Loucy (cell line): ENCODE results near the gene HOGA1.
"Not testable (repeated sequence)": the region's sequence is repeated elsewhere in the genome, so short reads cannot be mapped to it uniquely, and the experiment has no call there.

Experiments
- H2AFZ ChIP-seq: fragments of 200-600 bp; sonication (generic); 2 replicates; pipeline ENCODE4 v1.6.0; 2016; ENCODE audit warnings: antibody characterized with exemption, mild to moderate bottlenecking, low read length, moderate library complexity
- H3F3A ChIP-seq: fragments of 200-600 bp; 2 replicates; pipeline ENCODE4 v1.6.0; 2016; ENCODE audit warnings: antibody characterized with exemption, low read depth, mild to moderate bottlenecking
- H3K27me3 ChIP-seq: fragments of 200-600 bp; sonication (generic); 2 replicates; pipeline ENCODE4 v1.6.1; 2014; ENCODE audit warnings: low read length, mild to moderate bottlenecking; ENCODE audit not compliant: insufficient read depth, poor library complexity, severe bottlenecking
- H3K36me3 ChIP-seq: fragments of 200-600 bp; sonication (generic); 2 replicates; pipeline ENCODE4 v1.6.1; 2016; ENCODE audit warnings: low read length; ENCODE audit not compliant: insufficient read depth
- H3K4me1 ChIP-seq: fragments of 200-600 bp; sonication (generic); 2 replicates; pipeline ENCODE4 v1.5.1; 2014; ENCODE audit warnings: low read length, mild to moderate bottlenecking; ENCODE audit not compliant: insufficient read depth, poor library complexity, severe bottlenecking
- H3K4me2 ChIP-seq: fragments of 200-600 bp; sonication (generic); 2 replicates; pipeline ENCODE4 v1.6.0; 2014; ENCODE audit warnings: antibody characterized with exemption, low read length, low read depth, mild to moderate bottlenecking; ENCODE audit not compliant: poor library complexity, severe bottlenecking
- H3K4me3 ChIP-seq: fragments of 200-600 bp; sonication (generic); 2 replicates; pipeline ENCODE4 v1.5.1; 2014; ENCODE audit warnings: low read length, mild to moderate bottlenecking, mixed read lengths; ENCODE audit not compliant: poor library complexity, severe bottlenecking
- H3K79me2 ChIP-seq: fragments of 200-600 bp; sonication (generic); 2 replicates; pipeline ENCODE4 v1.6.1; 2014; ENCODE audit warnings: low read length; ENCODE audit not compliant: insufficient read depth
- H3K9ac ChIP-seq: fragments of 200-600 bp; sonication (generic); 2 replicates; pipeline ENCODE4 v1.6.0; 2014; ENCODE audit warnings: mild to moderate bottlenecking, low read depth, low read length, moderate library complexity; ENCODE audit not compliant: poor library complexity, severe bottlenecking
- H3K9me2 ChIP-seq: fragments of 200-600 bp; sonication (generic); replicated peaks from 2 replicates; pipeline ENCODE4 v1.6.1; 2016; ENCODE audit warnings: low read depth, low read length, mixed read lengths
- H3K9me3 ChIP-seq: fragments of 200-600 bp; sonication (generic); 2 replicates; pipeline ENCODE4 v1.6.1; 2014; ENCODE audit warnings: mild to moderate bottlenecking, antibody characterized with exemption, low read length, low read depth; ENCODE audit not compliant: insufficient read depth
- H4K20me1 ChIP-seq: fragments of 200-600 bp; sonication (generic); 2 replicates; pipeline ENCODE4 v1.6.0; 2014; ENCODE audit warnings: antibody characterized with exemption, low read length, mild to moderate bottlenecking; ENCODE audit not compliant: insufficient read depth, poor library complexity, severe bottlenecking
- CTCF ChIP-seq: fragments of 200-600 bp; sonication (generic); conservative IDR thresholded peaks from 2 replicates; pipeline ENCODE4 v1.5.1; 2014; ENCODE audit warnings: mild to moderate bottlenecking, antibody characterized with exemption, low read length
- EZH2phosphoT487 ChIP-seq: fragments of 200-600 bp; IDR thresholded peaks from 2 replicates; pipeline ENCODE4 v1.6.1; 2018; ENCODE audit warnings: antibody characterized with exemption, mild to moderate bottlenecking, moderate library complexity, borderline replicate concordance

Gene HOGA1

GRCh38 chr10:97644936-97645335 is 60.7 kb downstream of the HOGA1 start:
- no peak overlapping the region for H3K4me3 ChIP-seq
- H3K9ac ChIP-seq, result no peak overlapping the region
- TF ChIP-seq CTCF, result no peak
- TF ChIP-seq EZH2phosphoT487, result no peak
- H3K27me3 ChIP-seq, result no peaks in the 10 kb centered on the region
- no peak overlapping the region for H2AFZ ChIP-seq
- H4K20me1 ChIP-seq, result peaks cover 10% of the 10 kb centered on the region
- H3K9me3 ChIP-seq, result no peaks in the 10 kb centered on the region
- peaks cover 31% of the 10 kb centered on the region for H3K4me1 ChIP-seq
- H3K4me2 ChIP-seq, result no peak overlapping the region
- no peaks in the 10 kb centered on the region for H3K9me2 ChIP-seq
- H3K79me2 ChIP-seq, result peaks cover 28% of the 10 kb centered on the region
- H3F3A ChIP-seq, result no peaks in the 10 kb centered on the region
- H3K36me3 ChIP-seq, result no peaks in the 10 kb centered on the region; the same call in 1 of the 2 replicates

- Histone ChIP-seq H3F3A (no peaks in the 10 kb centered on the region), H3K79me2 (peaks cover 15% of the 10 kb centered on the region), H3K4me1 (peaks cover 19% of the 10 kb centered on the region)
Measured at GRCh38 chr10:97647556-97647955, 63.4 kb downstream of the HOGA1 start.

GRCh38 chr10:97648562-97649404 is 64.6 kb downstream of the HOGA1 start:
- no peak for TF ChIP-seq EZH2phosphoT487

More at GRCh38 chr10:97647556-97647955, 63.4 kb downstream of the HOGA1 start:
- no peak overlapping the region for H3K9ac ChIP-seq
- H3K4me2 ChIP-seq, result no peak overlapping the region
- H3K27me3 ChIP-seq, result no peaks in the 10 kb centered on the region
- H2AFZ ChIP-seq, result no peak overlapping the region
- H3K9me2 ChIP-seq, result no peaks in the 10 kb centered on the region
- H4K20me1 ChIP-seq, result no peaks in the 10 kb centered on the region
- peaks cover 16% of the 10 kb centered on the region; the same call in 1 of the 2 replicates for H3K36me3 ChIP-seq
- TF ChIP-seq EZH2phosphoT487 (no peak), CTCF (no peak)
- H3K9me3 ChIP-seq, result no peaks in the 10 kb centered on the region
- H3K4me3 ChIP-seq, result no peak overlapping the region

GRCh38 chr10:97649405-97649750 is 65.2 kb downstream of the HOGA1 start:
- not testable (repeated sequence) for H4K20me1 ChIP-seq, H3K9me3 ChIP-seq, H3F3A ChIP-seq, H3K9ac ChIP-seq, H3K27me3 ChIP-seq, H2AFZ ChIP-seq, H3K9me2 ChIP-seq, H3K79me2 ChIP-seq
- H3K36me3 ChIP-seq, result peaks cover 33% of the 10 kb centered on the region; the same call in 1 of the 2 replicates
- H3K4me2 ChIP-seq, result peak overlapping the region; percentile 48
- peaks cover 11% of the 10 kb centered on the region for H3K4me1 ChIP-seq
- H3K4me3 ChIP-seq, result peak overlapping the region; percentile 13

More at GRCh38 chr10:97648562-97649404, 64.6 kb downstream of the HOGA1 start:
- Histone ChIP-seq H4K20me1 (no peaks in the 10 kb centered on the region), H3K36me3 (peaks cover 27% of the 10 kb centered on the region; the same call in 1 of the 2 replicates), H3F3A (no peaks in the 10 kb centered on the region), H2AFZ (no peak overlapping the region), H3K9me3 (no peaks in the 10 kb centered on the region), H3K79me2 (peaks cover 8% of the 10 kb centered on the region; the same call in 1 of the 2 replicates), H3K9ac (peak overlapping the region; percentile 22), H3K9me2 (no peaks in the 10 kb centered on the region), H3K4me2 (peak overlapping the region; percentile 48), H3K4me1 (peaks cover 11% of the 10 kb centered on the region), H3K27me3 (no peaks in the 10 kb centered on the region), H3K4me3 (peak overlapping the region; percentile 13)
